HG03045 (cell line): Measurements from ENCODE around the gene TRDMT1.
"Not testable (repeated sequence)": the region's sequence is repeated elsewhere in the genome, so short reads cannot be mapped to it uniquely, and the experiment has no call there.

Experiments
- ATAC-seq: cut with Tn5 transposase; IDR thresholded peaks from one replicate; pipeline ENCODE4 v1.9.1; 2021; ENCODE audit warnings: mild to moderate bottlenecking, moderate library complexity; ENCODE audit not compliant: unreplicated experiment

Gene TRDMT1

DNA sequence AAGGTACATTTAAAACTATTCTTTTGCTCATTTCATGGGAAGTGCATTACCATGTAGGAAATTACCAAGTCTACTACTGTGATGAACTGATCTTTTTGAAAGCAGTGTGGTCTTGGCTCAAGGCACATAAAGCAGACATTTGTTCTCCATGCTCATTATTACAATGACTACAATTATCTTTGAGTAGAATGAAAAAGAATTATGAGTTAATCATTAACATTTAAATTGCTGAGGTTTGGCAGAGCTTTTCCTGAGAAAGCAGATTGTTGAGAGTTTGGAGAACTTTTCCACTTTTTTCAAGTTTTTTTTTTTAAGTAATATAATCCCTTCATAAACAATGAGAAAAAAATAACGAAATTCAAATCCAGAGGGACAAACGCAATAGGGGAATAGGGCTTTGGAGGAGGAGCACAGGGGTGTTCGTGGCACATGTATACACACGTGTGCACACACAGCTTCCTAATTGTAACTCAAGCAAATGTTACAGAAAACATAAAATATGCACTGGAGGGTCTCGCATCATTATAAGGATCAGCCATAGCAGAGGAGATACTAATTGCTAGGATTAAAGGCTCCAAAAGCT is 62.9 kb downstream of the TRDMT1 start:
- no peak for ATAC-seq

- no peak for ATAC-seq
Observed at GRCh38 chr10:17134737-17135260, 66.7 kb downstream of the TRDMT1 start.

DNA sequence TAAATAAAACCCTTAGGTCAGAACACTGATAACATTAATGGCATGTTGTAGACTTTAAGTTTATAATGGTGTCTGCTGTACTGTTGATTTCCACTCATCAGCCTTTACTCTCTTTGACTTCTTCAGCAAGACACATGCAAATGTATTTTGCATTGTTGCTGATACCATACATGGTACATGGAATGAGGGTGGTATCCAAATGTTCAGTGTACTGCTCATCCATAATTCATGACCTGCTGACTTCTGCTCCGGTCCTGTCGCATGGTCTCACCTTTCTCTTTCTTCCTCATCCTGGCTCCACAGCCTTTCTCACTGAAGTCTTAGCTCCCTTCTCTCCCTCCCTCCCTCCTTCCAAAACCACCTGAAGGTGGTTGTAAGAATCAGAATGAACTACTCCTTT is 67.2 kb downstream of the TRDMT1 start:
- ATAC-seq = no peak

DNA sequence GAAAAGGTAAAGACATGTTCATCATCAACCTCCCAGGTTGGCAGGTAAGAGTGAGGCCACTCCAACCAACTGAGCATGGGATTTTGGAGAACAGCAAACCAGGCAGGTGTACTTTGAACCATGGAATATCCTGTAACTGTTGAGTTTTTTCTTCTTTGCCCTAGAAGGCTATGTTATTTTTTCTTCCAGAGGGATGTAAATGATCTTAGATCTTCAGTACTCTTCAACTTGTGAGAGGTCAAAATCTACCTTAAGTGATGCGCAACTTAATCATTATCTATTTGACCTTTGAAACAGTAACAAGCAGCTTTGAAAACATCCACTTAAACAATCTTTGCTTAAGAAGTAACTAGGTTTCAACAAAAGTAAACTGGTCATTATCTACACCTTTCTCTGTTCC is 71.7 kb downstream of the TRDMT1 start, which contains the start of gene CUBN:
Gene CUBN (minus strand): TSS at position 71 of the 400 bp plus-strand sequence. CDS start 46 bp downstream, at position 25.
- ATAC-seq = no peak

- ATAC-seq = no peak
Observed at GRCh38 chr10:17128261-17128660, 73.2 kb downstream of the TRDMT1 start.

GRCh38 chr10:17126327-17126726 is 75.1 kb downstream of the TRDMT1 start:
- ATAC-seq = no peak

GRCh38 chr10:17125206-17125893 is 76.1 kb downstream of the TRDMT1 start:
- no peak for ATAC-seq

DNA sequence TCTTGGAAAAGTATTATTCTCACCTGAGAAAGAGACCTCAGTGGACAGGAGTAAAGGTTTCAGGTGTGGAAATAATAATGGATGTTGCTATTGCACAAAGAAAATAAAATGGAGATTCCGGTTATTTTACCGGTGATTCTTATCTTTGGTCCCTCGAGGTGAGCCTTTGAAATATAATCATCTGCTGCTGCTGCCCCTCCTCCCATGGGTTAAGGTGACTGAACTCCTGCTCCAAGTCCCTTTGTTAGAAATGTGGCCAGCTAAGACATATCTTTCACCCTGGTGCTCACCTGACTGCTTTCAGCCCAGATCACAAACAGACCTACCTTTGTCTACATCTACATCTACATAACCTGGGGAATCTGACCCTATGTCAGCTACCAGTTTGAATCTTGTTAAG is 77.5 kb downstream of the TRDMT1 start:
- no peak for ATAC-seq

DNA sequence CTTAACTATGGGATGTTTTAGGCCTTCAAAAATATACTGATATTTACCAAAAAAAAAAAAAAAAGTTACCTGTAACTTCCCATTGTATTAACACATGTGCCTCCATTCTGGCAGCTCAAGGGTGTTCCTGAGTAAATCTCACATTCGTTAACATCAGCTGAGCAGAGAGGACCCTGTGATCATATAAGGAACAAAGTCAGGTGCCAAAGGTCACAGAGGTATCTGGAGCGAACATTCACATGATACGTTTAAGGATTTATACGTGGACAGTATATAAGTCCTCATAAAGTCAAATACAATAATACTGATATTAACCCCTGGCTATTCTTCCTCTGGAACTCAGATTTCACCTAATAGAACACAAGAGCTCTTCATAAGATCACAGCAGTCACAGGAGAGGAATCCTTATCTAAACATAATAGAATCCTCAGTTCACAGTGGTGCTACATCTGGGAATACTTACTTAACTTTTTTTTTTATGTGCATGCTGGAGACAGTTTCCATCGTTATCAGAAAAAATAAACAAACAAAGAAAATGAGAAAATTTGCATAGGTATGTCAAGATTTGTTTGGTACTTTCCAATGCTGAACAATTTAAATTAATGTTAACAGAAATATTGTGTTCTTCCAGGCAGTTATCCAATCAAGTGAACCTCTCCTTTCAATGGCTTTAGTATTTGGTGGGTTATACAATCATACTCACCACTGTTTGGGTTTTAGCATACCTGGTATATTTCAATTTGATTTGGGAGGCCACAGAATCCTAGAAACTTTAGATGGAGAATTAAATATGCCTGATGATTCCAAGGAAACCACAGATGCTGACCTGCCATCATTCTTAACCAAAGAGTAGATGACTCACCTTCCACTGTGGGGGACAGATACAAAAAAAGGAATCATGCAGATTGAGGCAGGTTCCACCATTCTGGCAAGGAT is 78.5 kb downstream of the TRDMT1 start:
- no peak for ATAC-seq

DNA sequence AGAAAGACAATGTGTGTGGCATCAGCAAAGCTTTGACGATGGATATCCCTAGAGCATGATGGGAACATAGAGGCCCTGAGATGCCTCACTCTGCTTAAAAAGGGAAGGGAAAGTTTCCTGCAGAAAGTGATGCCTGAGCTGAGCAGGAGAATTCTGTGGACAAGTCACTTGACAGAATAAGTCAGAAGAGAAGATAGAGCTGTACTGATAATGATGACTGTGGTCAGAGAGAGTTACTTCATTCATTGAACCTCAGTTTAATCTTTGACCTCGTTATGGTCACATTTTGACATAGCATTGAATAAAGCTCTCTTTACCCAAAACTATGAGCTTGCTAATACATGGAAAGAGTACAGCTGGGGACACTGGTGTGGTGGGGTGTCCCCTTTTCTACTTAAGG is 79.4 kb downstream of the TRDMT1 start:
- ATAC-seq = no peak

- ATAC-seq = no peak
Observed at GRCh38 chr10:17120694-17121093, 80.8 kb downstream of the TRDMT1 start.

GRCh38 chr10:17119845-17120244 is 81.6 kb downstream of the TRDMT1 start:
- ATAC-seq = no peak

GRCh38 chr10:17116193-17116592 is 85.3 kb downstream of the TRDMT1 start:
- no peak for ATAC-seq

- ATAC-seq = no peak
Observed at GRCh38 chr10:17115683-17116082, 85.8 kb downstream of the TRDMT1 start.

DNA sequence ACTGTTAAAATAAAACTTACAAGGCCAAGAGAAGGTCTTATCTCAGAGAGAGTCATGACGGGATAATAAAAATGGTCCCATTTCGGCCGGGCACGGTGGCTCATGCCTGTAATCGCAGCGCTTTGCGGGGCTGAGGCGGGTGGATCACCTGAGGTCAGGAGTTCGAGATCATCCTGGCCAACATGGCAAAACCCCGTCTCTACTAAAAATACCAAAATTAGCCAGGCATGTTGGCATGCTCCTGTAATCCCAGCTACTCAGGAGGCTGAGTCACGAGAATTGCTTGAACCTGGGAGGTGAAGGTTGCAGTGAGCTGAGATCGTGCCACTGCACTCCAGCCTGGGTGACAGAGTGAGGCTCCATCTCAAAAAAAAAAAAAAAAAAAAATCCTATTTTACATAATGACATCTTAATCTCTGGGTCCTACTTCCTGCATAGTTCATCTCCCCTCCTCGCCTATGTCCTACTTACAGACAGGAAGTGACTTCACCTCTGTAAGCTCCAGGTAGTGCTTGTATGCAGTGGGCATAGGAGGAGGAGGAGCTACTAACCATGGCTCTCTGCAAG is 86.5 kb downstream of the TRDMT1 start:
- ATAC-seq = not testable (repeated sequence)

DNA sequence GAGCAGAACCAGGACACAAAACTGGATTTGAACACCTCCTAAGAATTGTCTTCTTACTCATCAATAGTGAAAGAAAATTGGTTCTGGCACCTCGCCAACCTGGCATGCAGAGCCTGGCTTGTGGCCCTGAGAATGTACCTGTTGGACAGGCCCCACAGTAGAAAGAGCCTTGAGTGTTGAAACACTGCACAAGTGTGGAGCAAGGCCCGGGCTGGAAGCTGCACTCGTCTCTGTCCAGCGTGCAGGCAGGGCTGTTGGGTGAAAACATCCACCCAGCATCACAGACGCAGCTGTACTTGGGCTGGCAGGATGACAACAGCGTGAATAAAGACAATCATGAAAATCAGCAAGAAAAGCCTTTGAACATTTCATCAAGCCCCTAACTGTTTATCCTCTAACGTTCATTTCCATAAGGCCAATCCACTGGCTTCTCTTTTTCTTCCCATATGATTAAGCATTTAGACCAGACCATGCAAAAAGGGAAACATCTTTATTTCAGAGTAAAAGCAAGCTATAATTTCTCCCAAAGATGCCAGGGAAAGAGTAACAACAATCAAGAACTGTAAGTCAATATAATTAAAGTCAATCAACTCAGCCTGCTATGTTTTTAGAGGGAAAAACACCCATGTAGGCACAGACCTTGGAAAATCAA is 87.5 kb downstream of the TRDMT1 start:
- ATAC-seq = no peak

- no peak for ATAC-seq
Observed at GRCh38 chr10:17113346-17113745, 88.1 kb downstream of the TRDMT1 start.

GRCh38 chr10:17112566-17112965 is 88.9 kb downstream of the TRDMT1 start:
- ATAC-seq = no peak

- no peak for ATAC-seq
Observed at GRCh38 chr10:17109475-17110207, 91.8 kb downstream of the TRDMT1 start.

- ATAC-seq = no peak
Observed at GRCh38 chr10:17109046-17109445, 92.4 kb downstream of the TRDMT1 start.
